ENCODE data around the gene ENTPD6.

ENTPD6 gene

DNA sequence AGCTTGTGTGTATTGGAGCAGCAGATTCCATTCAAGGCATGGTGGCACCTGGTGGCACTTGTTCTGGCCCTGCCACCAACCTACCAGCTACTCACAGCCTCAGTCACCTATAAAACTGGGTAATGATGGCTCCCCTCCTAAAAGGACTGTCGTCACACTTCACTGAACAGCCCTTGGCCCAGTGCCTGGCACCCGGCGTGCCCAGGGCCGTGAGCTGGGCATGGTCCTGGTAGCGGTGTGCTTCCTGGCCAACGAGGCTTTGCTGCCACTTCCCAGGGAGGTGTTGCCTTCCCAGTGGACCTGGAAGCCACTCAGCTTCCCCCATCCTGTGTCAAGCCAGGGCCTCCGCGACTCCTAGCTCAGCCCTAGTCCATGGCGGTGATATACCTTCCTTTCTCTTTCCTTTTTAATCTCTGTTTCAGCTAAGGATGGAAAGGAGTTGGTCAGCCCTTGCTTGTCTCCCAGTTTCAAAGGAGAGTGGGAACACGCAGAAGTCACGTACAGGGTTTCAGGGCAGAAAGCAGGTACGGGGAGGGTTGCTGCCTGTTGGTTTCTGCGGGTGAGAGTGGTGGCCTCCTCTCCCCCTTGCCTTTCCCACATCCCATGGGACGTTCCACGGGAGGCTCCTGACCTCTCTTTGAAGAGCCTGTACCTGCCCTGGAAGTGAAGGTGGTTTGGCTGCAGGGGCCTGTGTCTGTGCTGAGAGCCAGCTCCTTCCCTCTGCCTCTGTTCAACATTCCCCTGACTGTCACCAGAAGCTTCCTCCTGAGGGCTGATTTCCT, 25.5 kb downstream of the ENTPD6 start:
- no peak for TF ChIP-seq ARNTL (CRISPR knock-in tag; IDR thresholded peaks at IDR 0.05; ENCODE audit: borderline replicate concordance, low read depth)
- no peak for TF ChIP-seq PPARA (CRISPR knock-in tag; IDR thresholded peaks at IDR 0.05; ENCODE audit: borderline replicate concordance)
- TF ChIP-seq TOX (CRISPR knock-in tag; IDR thresholded peaks at IDR 0.05; ENCODE audit: borderline replicate concordance), result no peak
- no peak for TF ChIP-seq BACH2 (CRISPR knock-in tag; IDR thresholded peaks at IDR 0.05; ENCODE audit: borderline replicate concordance)
- no peak for TF ChIP-seq ZNF70 (CRISPR knock-in tag; IDR thresholded peaks at IDR 0.05)
- no peak for TF ChIP-seq ZNF565 (CRISPR knock-in tag; conservative IDR thresholded peaks at IDR 0.05; ENCODE audit: low read depth)
- TF ChIP-seq RARB (CRISPR knock-in tag; IDR thresholded peaks at IDR 0.05), result no peak
- TF ChIP-seq, protein P1, sequence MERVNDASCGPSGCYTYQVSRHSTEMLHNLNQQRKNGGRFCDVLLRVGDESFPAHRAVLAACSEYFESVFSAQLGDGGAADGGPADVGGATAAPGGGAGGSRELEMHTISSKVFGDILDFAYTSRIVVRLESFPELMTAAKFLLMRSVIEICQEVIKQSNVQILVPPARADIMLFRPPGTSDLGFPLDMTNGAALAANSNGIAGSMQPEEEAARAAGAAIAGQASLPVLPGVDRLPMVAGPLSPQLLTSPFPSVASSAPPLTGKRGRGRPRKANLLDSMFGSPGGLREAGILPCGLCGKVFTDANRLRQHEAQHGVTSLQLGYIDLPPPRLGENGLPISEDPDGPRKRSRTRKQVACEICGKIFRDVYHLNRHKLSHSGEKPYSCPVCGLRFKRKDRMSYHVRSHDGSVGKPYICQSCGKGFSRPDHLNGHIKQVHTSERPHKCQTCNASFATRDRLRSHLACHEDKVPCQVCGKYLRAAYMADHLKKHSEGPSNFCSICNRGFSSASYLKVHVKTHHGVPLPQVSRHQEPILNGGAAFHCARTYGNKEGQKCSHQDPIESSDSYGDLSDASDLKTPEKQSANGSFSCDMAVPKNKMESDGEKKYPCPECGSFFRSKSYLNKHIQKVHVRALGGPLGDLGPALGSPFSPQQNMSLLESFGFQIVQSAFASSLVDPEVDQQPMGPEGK (CRISPR knock-in tag; IDR thresholded peaks at IDR 0.05; ENCODE audit: borderline replicate concordance), result no peak
- TF ChIP-seq, protein P2, sequence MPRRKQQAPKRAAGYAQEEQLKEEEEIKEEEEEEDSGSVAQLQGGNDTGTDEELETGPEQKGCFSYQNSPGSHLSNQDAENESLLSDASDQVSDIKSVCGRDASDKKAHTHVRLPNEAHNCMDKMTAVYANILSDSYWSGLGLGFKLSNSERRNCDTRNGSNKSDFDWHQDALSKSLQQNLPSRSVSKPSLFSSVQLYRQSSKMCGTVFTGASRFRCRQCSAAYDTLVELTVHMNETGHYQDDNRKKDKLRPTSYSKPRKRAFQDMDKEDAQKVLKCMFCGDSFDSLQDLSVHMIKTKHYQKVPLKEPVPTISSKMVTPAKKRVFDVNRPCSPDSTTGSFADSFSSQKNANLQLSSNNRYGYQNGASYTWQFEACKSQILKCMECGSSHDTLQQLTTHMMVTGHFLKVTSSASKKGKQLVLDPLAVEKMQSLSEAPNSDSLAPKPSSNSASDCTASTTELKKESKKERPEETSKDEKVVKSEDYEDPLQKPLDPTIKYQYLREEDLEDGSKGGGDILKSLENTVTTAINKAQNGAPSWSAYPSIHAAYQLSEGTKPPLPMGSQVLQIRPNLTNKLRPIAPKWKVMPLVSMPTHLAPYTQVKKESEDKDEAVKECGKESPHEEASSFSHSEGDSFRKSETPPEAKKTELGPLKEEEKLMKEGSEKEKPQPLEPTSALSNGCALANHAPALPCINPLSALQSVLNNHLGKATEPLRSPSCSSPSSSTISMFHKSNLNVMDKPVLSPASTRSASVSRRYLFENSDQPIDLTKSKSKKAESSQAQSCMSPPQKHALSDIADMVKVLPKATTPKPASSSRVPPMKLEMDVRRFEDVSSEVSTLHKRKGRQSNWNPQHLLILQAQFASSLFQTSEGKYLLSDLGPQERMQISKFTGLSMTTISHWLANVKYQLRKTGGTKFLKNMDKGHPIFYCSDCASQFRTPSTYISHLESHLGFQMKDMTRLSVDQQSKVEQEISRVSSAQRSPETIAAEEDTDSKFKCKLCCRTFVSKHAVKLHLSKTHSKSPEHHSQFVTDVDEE (CRISPR knock-in tag; IDR thresholded peaks at IDR 0.05), result no peak
- TF ChIP-seq ZC3H10 (CRISPR knock-in tag; IDR thresholded peaks at IDR 0.05), result no peak
- no peak for TF ChIP-seq ZFP30 (CRISPR knock-in tag; IDR thresholded peaks at IDR 0.05)
- no peak for TF ChIP-seq SNAI2 (CRISPR knock-in tag; IDR thresholded peaks at IDR 0.05)
- no peak for ATAC-seq

DNA sequence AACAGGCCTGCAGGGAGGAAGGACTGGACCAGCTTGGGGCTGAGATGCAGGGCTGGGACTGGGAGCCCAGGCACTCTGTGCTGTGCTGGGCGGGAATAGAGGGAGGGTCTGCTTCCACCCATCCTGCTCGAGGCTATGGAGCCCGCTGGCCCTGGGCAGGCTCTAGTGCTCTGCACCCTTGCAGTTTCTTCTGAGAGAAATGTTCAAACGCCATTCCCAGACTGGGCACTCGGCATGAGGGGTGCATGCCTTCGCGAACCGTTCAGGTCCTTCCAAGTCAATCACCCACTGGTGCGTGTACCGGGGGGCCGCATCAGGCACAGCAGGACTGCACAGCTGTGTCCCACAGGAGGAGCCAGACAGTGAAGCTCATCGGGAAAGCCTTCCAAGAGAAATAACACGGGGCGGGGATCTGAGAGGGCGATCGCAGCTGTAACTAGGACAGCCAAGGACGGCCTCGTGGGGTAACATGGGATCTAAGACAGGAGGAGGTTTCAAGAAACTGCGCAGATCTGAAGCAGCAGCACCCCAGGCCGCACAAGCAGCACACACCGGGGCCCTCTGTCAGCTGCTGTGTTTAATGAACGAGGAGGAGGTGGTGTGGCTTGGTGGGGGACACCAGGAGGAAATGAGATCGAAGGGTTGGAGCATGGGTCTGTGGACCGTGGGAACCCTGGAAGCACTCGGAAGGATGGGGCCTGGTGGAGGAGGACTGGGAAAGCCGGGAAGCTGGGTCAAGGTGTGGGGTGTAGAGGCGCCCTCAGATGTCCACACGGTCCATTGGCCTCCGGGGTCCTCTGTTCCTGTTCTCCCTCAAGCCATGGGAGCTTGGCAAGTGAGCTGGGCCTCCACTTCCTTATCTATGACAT, 26.3 kb downstream of the ENTPD6 start:
- TF ChIP-seq, protein P3, sequence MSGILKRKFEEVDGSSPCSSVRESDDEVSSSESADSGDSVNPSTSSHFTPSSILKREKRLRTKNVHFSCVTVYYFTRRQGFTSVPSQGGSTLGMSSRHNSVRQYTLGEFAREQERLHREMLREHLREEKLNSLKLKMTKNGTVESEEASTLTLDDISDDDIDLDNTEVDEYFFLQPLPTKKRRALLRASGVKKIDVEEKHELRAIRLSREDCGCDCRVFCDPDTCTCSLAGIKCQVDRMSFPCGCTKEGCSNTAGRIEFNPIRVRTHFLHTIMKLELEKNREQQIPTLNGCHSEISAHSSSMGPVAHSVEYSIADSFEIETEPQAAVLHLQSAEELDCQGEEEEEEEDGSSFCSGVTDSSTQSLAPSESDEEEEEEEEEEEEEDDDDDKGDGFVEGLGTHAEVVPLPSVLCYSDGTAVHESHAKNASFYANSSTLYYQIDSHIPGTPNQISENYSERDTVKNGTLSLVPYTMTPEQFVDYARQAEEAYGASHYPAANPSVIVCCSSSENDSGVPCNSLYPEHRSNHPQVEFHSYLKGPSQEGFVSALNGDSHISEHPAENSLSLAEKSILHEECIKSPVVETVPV (CRISPR knock-in tag; IDR thresholded peaks at IDR 0.05), result no peak
- TF ChIP-seq ZNF8 (CRISPR knock-in tag; IDR thresholded peaks at IDR 0.05) (no peak), OSR1 (CRISPR knock-in tag; IDR thresholded peaks at IDR 0.05) (no peak), ARNTL (CRISPR knock-in tag; IDR thresholded peaks at IDR 0.05; ENCODE audit: borderline replicate concordance, low read depth) (no peak), ZC3H10 (CRISPR knock-in tag; IDR thresholded peaks at IDR 0.05) (no peak), CSDC2 (CRISPR knock-in tag; IDR thresholded peaks at IDR 0.05) (no peak), ZNF70 (CRISPR knock-in tag; IDR thresholded peaks at IDR 0.05) (no peak), ESRRG (CRISPR knock-in tag; IDR thresholded peaks at IDR 0.05) (no peak), RARB (CRISPR knock-in tag; IDR thresholded peaks at IDR 0.05) (no peak), ZFP3 (CRISPR knock-in tag; IDR thresholded peaks at IDR 0.05) (no peak), ZFP30 (CRISPR knock-in tag; IDR thresholded peaks at IDR 0.05) (no peak), TCF4 (CRISPR knock-in tag; IDR thresholded peaks at IDR 0.05; ENCODE audit: borderline replicate concordance) (no peak), SNAI2 (CRISPR knock-in tag; IDR thresholded peaks at IDR 0.05) (no peak), GLIS3 (CRISPR knock-in tag; IDR thresholded peaks at IDR 0.05) (no peak), PPARA (CRISPR knock-in tag; IDR thresholded peaks at IDR 0.05; ENCODE audit: borderline replicate concordance) (no peak)
- TF ChIP-seq, protein P2 (CRISPR knock-in tag; IDR thresholded peaks at IDR 0.05), result no peak
- TF ChIP-seq, protein P1 (CRISPR knock-in tag; IDR thresholded peaks at IDR 0.05; ENCODE audit: borderline replicate concordance), result no peak
- TF ChIP-seq, protein P4, sequence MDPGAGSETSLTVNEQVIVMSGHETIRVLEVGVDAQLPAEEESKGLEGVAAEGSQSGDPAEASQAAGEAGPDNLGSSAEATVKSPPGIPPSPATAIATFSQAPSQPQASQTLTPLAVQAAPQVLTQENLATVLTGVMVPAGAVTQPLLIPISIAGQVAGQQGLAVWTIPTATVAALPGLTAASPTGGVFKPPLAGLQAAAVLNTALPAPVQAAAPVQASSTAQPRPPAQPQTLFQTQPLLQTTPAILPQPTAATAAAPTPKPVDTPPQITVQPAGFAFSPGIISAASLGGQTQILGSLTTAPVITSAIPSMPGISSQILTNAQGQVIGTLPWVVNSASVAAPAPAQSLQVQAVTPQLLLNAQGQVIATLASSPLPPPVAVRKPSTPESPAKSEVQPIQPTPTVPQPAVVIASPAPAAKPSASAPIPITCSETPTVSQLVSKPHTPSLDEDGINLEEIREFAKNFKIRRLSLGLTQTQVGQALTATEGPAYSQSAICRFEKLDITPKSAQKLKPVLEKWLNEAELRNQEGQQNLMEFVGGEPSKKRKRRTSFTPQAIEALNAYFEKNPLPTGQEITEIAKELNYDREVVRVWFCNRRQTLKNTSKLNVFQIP (CRISPR knock-in tag; IDR thresholded peaks at IDR 0.05; ENCODE audit: borderline replicate concordance, low read depth), result no peak
- TF ChIP-seq, protein P5, sequence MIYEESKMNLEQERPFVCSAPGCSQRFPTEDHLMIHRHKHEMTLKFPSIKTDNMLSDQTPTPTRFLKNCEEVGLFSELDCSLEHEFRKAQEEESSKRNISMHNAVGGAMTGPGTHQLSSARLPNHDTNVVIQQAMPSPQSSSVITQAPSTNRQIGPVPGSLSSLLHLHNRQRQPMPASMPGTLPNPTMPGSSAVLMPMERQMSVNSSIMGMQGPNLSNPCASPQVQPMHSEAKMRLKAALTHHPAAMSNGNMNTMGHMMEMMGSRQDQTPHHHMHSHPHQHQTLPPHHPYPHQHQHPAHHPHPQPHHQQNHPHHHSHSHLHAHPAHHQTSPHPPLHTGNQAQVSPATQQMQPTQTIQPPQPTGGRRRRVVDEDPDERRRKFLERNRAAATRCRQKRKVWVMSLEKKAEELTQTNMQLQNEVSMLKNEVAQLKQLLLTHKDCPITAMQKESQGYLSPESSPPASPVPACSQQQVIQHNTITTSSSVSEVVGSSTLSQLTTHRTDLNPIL (CRISPR knock-in tag; IDR thresholded peaks at IDR 0.05; ENCODE audit: low read depth), result no peak
- ATAC-seq, result no peak
